T-cell (primary cell): ENCODE data around the gene ENTPD1. TPM values are rescaled to one million over a fixed set of nuclear protein-coding genes. Genes with fewer than 3 reads are reported as not detected.

Source experiments
- ATAC-seq, 4 experiments: fragments of 200-7000 bp in 3 of 4; fragments of 150-1000 bp in 1 of 4; cut with Tn5 transposase; replicated peaks in 1 of 4; 1 replicate in 3 of 4; 2 replicates in 1 of 4; pipeline ENCODE4 v1.10.0; 2021; ENCODE audit warnings: moderate library complexity in 3 of 4, mild to moderate bottlenecking in 2 of 4, moderate number of reproducible peaks in 1 of 4
- CTCF ChIA-PET, 2 donors: fragments of 300-600 bp; sonication (Branson Sonifier 250); formaldehyde crosslinking; loops; one replicate each; lab custom pipeline; 2022; ENCODE audit warnings: antibody characterized with exemption in 2 of 2; lab: Charles Lee
- POLR2A ChIA-PET, 2 donors: fragments of 300-600 bp; sonication (Branson Sonifier 250); formaldehyde crosslinking; loops; one replicate each; lab custom pipeline; 2022; ENCODE audit warnings: antibody characterized with exemption in 2 of 2; lab: Charles Lee
- DNase-seq, 35 experiments: peaks; one replicate each; pipeline versions ENCODE4 v3.0.0 to v3.0.0-alpha.2; 2013 to 2023
- H3K27ac ChIP-seq: one replicate; pipeline ENCODE4 v1.5.1; 2013; ENCODE audit warnings: low read length
- H3K27me3 ChIP-seq, 2 experiments: replicated peaks in 1 of 2; 1 replicate in 1 of 2; 2 replicates in 1 of 2; pipeline versions ENCODE4 v1.6.1 to v1.7.0; 2013; ENCODE audit warnings: low read length in 1 of 2, mixed read lengths in 1 of 2; ENCODE audit not compliant: control insufficient read depth in 2 of 2, insufficient read depth in 2 of 2; ENCODE audit errors: extremely low read depth in 1 of 2
- H3K36me3 ChIP-seq, 2 donors: 1 replicate in 1 of 2; 2 replicates in 1 of 2; pipeline versions ENCODE4 v1.6.1 to v1.7.0; 2013; ENCODE audit warnings: low read length in 1 of 2; ENCODE audit not compliant: control insufficient read depth in 2 of 2, insufficient read depth in 1 of 2; ENCODE audit errors: extremely low read depth in 1 of 2
- H3K4me1 ChIP-seq, 2 experiments: 1 replicate in 1 of 2; 2 replicates in 1 of 2; pipeline versions ENCODE4 v1.6.1 to v1.7.0; 2013; ENCODE audit warnings: low read length in 2 of 2, mixed read lengths in 1 of 2; ENCODE audit not compliant: insufficient read depth in 2 of 2, control insufficient read depth in 1 of 2; ENCODE audit errors: extremely low read depth in 1 of 2
- H3K4me3 ChIP-seq, 2 donors: 1 replicate in 1 of 2; 2 replicates in 1 of 2; pipeline versions ENCODE4 v1.5.1 to v1.7.0; 2013; ENCODE audit warnings: mild to moderate bottlenecking in 2 of 2, low read length in 1 of 2, moderate library complexity in 1 of 2; ENCODE audit not compliant: control insufficient read depth in 1 of 2; ENCODE audit errors: extremely low read depth in 1 of 2
- H3K9me3 ChIP-seq: 2 replicates; pipeline ENCODE4 v1.7.0; 2013
- H3K27ac Mint-ChIP-seq, 2 donors: one replicate each; pipeline ENCODE4 v1.8.0; 2020 to 2021; ENCODE audit warnings: mild to moderate bottlenecking in 2 of 2, mixed read lengths in 2 of 2
- H3K27me3 Mint-ChIP-seq, 2 donors: one replicate each; pipeline ENCODE4 v1.8.0; 2021 to 2022; ENCODE audit warnings: mixed read lengths in 2 of 2
- H3K36me3 Mint-ChIP-seq: one replicate; pipeline ENCODE4 v1.8.0; 2021; ENCODE audit warnings: mixed read lengths
- H3K4me1 Mint-ChIP-seq, 3 donors: one replicate each; pipeline ENCODE4 v1.8.0; 2020 to 2022; ENCODE audit warnings: mixed read lengths in 3 of 3, mild to moderate bottlenecking in 1 of 3
- H3K4me3 Mint-ChIP-seq, 3 donors: one replicate each; pipeline ENCODE4 v1.8.0; 2020 to 2022; ENCODE audit warnings: mild to moderate bottlenecking in 3 of 3, mixed read lengths in 3 of 3, moderate library complexity in 3 of 3
- H3K9me3 Mint-ChIP-seq, 3 donors: one replicate each; pipeline ENCODE4 v1.8.0; 2020 to 2022; ENCODE audit warnings: mixed read lengths in 3 of 3
- WGBS: methylation state at CpG from one replicate; pipeline ENCODE4 v1.1.5; 2013; ENCODE audit warnings: missing lambda C conversion rate; ENCODE audit not compliant: insufficient coverage; 5-methylcytosine and 5-hydroxymethylcytosine counted together
- total RNA-seq, 35 experiments: library from RNA in 6 of 35; stranded (reverse) in 6 of 35; fragments of 120-200 nt in 1 of 35; gene quantifications; one replicate each; pipeline versions ENCODE4 v1.2.1 to v1.2.4 and lab custom pipeline; 2013 to 2026

Gene ENTPD1
- total RNA-seq, 5 donors from 2014 or later (not counting 1 experiment from before 2014, with no cell fraction given) = 1.5 to 4.6 (median 1.9) TPM

DNA sequence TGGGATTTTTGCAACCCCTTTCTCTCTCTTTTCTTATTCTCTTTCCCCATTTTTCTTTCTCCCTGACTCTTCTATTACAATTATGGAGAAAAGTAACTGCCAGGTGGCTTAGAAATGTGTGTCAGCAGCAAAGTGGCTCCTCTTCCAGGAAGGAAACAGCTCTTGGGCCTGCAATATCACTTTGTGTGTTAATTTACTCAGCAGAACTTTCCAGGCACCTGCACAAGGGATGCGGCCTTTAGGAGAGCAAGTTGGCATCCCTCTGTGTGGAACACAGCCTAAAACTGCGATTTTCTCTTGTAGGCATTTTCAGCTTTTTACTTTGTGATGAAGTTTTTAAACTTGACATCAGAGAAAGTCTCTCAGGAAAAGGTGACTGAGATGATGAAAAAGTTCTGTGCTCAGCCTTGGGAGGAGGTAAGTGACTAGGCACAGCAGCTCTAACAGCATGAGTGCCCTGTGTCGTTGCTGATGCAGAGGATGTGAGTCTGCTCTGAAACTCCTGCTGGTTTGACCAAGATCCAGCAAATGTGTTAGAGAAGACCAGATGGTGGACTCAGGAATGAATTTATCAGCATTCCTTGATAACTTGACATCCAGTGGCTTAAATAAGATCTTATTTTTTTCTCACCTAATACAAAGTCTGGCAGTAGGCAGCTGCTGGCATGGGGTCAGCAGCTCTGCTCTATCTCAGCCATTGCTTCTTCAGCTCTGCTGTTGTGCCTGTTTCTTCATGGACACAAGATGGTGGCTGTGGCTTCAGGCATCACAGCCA is 104.4 kb downstream of the ENTPD1 start:
- H3K36me3 Mint-ChIP-seq = peaks cover 4% of the 10 kb centered on the region
- peaks cover 9 to 16% of the 10 kb centered on the region in 2 donors for H3K27me3 Mint-ChIP-seq
- H3K27ac Mint-ChIP-seq = no peak overlapping the region
- no peak for ATAC-seq
- H3K4me3 ChIP-seq = no peak overlapping the region
- no peaks in the 10 kb centered on the region for H3K9me3 ChIP-seq
- H3K4me1 Mint-ChIP-seq = peaks cover 4 to 7% (median 5%) of the 10 kb centered on the region in 3 donors
- ChIA-PET POLR2A (no interaction called here), CTCF (no interaction called here)
- 100% methylated on average over 2 of the region's 3 CpGs for WGBS
- no peaks in the 10 kb centered on the region for H3K36me3 ChIP-seq
- H3K9me3 Mint-ChIP-seq = peaks cover 0 to 4% (median 0%) of the 10 kb centered on the region in 3 donors
- DNase-seq = no peak
- H3K4me1 ChIP-seq = peaks cover 0 to 5% of the 10 kb centered on the region in 2 experiments
- no peak overlapping the region for H3K4me3 Mint-ChIP-seq
- H3K27ac ChIP-seq = no peak overlapping the region
- peaks cover 0 to 5% of the 10 kb centered on the region in 2 experiments for H3K27me3 ChIP-seq

DNA sequence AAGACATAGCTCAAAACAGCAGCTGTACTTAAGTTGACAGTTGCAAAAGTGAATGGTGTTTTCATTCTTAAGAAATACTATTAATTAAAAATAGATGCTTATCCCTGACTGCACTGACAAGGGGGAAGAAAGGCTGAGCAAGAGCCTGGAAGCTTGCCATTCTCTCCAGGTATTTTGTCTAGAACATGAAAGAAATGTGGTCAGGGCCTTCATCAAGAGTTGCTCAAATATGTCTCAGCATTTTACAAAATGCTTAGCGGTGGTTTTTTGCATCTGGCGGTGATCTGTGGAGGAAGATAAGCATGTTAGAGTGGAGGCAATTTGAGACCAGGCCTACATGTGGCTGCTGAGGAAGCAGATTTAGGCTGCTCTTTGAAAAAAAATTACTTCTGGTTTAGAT is 105.4 kb downstream of the ENTPD1 start:
- Histone ChIP-seq H3K4me3 (no peak overlapping the region), H3K4me1 (peaks cover 0 to 5% of the 10 kb centered on the region in 2 experiments), H3K36me3 (no peaks in the 10 kb centered on the region), H3K27ac (no peak overlapping the region), H3K9me3 (no peaks in the 10 kb centered on the region), H3K27me3 (peaks cover 0 to 5% of the 10 kb centered on the region in 2 experiments)
- ChIA-PET POLR2A (no interaction called here), CTCF (interaction anchor here (0.7 to 0.9 kb wide), 2 partner anchors 11 to 274 kb away, joined by 3 read pairs; no protein-coding TSS in a partner anchor)
- Mint-ChIP-seq H3K27me3 (peaks cover 2 to 11% of the 10 kb centered on the region in 2 donors), H3K4me3 (no peak overlapping the region), H3K4me1 (peaks cover 4 to 10% (median 5%) of the 10 kb centered on the region in 3 donors), H3K9me3 (no peaks in the 10 kb centered on the region), H3K27ac (no peak overlapping the region), H3K36me3 (no peaks in the 10 kb centered on the region)
- WGBS = 60% methylated on average over 2 of the region's 2 CpGs
- no peak for ATAC-seq
- DNase-seq = no peak

DNA sequence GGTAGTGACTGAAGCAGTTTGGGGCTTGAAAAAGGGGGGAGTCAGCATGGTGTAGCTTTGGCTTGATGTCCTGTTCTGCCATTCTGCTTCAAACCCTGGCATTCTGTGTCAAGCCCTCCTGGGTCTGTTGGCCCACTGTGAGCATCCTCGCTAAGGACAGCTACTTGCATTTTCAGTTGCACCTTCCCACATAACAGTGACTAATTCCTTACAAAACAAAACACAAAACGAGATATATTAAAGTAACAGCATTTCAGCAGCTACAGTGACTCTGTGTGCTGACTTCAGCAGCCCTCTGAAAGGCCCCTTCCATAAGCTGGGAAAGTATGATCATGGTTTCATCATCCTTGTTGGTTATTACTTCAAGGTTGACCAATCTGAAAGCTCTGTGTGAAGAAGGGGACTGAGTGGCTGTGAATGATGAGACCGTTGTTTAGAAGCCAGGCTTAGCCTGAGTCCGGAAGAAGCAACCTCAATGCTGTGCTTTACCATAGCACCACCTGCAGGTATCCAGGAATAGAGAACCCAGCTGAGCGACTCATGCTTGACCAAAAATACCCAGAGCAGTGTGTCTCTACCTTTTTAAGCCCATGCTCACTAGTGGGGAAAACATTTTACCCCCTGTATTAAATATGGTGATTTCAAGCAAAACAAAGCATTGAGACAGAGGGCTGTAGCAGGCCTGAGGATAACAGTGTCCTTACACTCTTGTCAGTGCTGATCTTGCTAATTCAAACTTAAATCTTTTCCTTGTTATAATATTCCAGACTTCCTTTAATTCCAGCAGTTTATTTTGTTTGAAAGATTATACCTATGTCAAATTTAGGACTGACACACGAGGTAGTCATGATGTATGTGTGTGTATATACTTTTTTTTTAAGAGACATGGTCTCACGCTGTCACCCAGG is 109.2 kb downstream of the ENTPD1 start:
- Histone ChIP-seq H3K9me3 (no peaks in the 10 kb centered on the region), H3K36me3 (no peaks in the 10 kb centered on the region), H3K4me3 (no peak overlapping the region), H3K27me3 (no peaks in the 10 kb centered on the region), H3K4me1 (peaks cover 0 to 5% of the 10 kb centered on the region in 2 experiments), H3K27ac (no peak overlapping the region)
- ChIA-PET CTCF (interaction anchor here (0.5 to 3.6 kb wide), 11 partner anchors 24 to 1355 kb away, joined by 3 to 58 read pairs (median 4); partner anchors contain the start of gene TCTN3 (in 2 of the 2)), POLR2A (interaction anchor here in 1 of 2 donors (0.6 kb wide), 1 partner anchor 243 kb away, joined by 4 read pairs; no protein-coding TSS in a partner anchor)
- Mint-ChIP-seq H3K4me3 (no peak overlapping the region), H3K4me1 (peaks cover 7 to 12% (median 10%) of the 10 kb centered on the region in 3 donors), H3K27ac (no peak overlapping the region), H3K36me3 (no peaks in the 10 kb centered on the region), H3K9me3 (no peaks in the 10 kb centered on the region), H3K27me3 (no peaks in the 10 kb centered on the region)
- 60% methylated on average over 2 of the region's 7 CpGs for WGBS
- DNase-seq = peak in 29 of 35 experiments; percentile 4 to 69 (median 13)
- ATAC-seq = peak; percentile 70 to 94 (median 84)

DNA sequence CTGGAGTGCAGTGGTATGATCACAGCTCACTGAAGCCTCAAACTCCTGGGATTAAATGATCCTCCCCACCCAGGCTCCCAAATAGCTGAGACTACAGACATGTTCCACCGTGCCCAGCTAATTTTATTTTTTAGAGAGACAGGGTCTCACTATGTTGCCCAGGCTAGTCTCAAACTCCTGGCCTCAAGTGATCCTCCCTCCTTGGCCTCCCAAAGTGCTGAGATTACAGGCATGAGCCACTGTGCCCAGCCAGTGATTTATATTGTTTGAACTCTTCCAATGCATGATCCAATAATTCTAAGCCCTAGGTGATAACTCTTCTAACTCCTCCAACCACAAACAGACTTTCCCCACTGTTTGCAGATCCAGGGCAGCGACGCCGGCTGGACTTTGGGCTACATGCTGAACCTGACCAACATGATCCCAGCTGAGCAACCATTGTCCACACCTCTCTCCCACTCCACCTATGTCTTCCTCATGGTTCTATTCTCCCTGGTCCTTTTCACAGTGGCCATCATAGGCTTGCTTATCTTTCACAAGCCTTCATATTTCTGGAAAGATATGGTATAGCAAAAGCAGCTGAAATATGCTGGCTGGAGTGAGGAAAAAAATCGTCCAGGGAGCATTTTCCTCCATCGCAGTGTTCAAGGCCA is 110.0 kb downstream of the ENTPD1 start:
- POLR2A ChIA-PET = no interaction called here
- Mint-ChIP-seq H3K9me3 (no peaks in the 10 kb centered on the region), H3K36me3 (no peaks in the 10 kb centered on the region)

DNA sequence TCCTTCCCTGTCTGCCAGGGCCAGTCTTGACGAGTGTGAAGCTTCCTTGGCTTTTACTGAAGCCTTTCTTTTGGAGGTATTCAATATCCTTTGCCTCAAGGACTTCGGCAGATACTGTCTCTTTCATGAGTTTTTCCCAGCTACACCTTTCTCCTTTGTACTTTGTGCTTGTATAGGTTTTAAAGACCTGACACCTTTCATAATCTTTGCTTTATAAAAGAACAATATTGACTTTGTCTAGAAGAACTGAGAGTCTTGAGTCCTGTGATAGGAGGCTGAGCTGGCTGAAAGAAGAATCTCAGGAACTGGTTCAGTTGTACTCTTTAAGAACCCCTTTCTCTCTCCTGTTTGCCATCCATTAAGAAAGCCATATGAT is 110.5 kb downstream of the ENTPD1 start:
- Histone ChIP-seq H3K27me3 (no peaks in the 10 kb centered on the region), H3K4me1 (peaks cover 0 to 5% of the 10 kb centered on the region in 2 experiments), H3K27ac (no peak overlapping the region), H3K4me3 (no peak overlapping the region), H3K36me3 (no peaks in the 10 kb centered on the region), H3K9me3 (no peaks in the 10 kb centered on the region)
- no peak for DNase-seq
- ChIA-PET POLR2A (no interaction called here), CTCF (interaction anchor here (1.3 to 3.6 kb wide), 3 partner anchors 25 to 173 kb away, joined by 3 to 58 read pairs (median 4); partner anchors contain the start of gene TCTN3 (in 2 of the 2))
- H3K9me3 Mint-ChIP-seq = no peaks in the 10 kb centered on the region
- no peak overlapping the region for H3K4me3 Mint-ChIP-seq
- no peaks in the 10 kb centered on the region for H3K27me3 Mint-ChIP-seq
- WGBS = no CpG with 5 or more reads among the region's 2 CpGs
- H3K4me1 Mint-ChIP-seq = peaks cover 7 to 12% (median 10%) of the 10 kb centered on the region in 3 donors
- no peak overlapping the region for H3K27ac Mint-ChIP-seq
- no peaks in the 10 kb centered on the region for H3K36me3 Mint-ChIP-seq
- no peak for ATAC-seq

More for the DNA sequence above, 110.0 kb downstream of the ENTPD1 start:
- WGBS = 93% methylated on average over 6 of the region's 6 CpGs
- Histone ChIP-seq H3K4me1 (peaks cover 0 to 5% of the 10 kb centered on the region in 2 experiments), H3K9me3 (no peaks in the 10 kb centered on the region), H3K36me3 (no peaks in the 10 kb centered on the region), H3K27ac (no peak overlapping the region), H3K4me3 (no peak overlapping the region), H3K27me3 (no peaks in the 10 kb centered on the region)
- ATAC-seq = no peak
- H3K4me3 Mint-ChIP-seq = no peak overlapping the region
- H3K27ac Mint-ChIP-seq = no peak overlapping the region
- DNase-seq = no peak
- CTCF ChIA-PET = interaction anchor here (1.1 to 3.6 kb wide), 6 partner anchors 24 to 177 kb away, joined by 3 to 58 read pairs (median 4); partner anchors contain the start of gene TCTN3 (in 2 of the 2)
- no peaks in the 10 kb centered on the region for H3K27me3 Mint-ChIP-seq
- peaks cover 7 to 12% (median 10%) of the 10 kb centered on the region in 3 donors for H3K4me1 Mint-ChIP-seq
